Natural killer cell (primary cell): ENCODE measurements around the gene BRD7. TPM values are rescaled to one million over a fixed set of nuclear protein-coding genes. Genes with fewer than 3 reads are reported as not detected.

ENCODE experiments used
- ATAC-seq, 3 donors: fragments of 150-1000 bp in 2 of 3; fragments of 200-7000 bp in 1 of 3; cut with Tn5 transposase; 1 replicate in 1 of 3; 2 replicates in 2 of 3; pipeline ENCODE4 v1.10.0; 2021; ENCODE audit warnings: mild to moderate bottlenecking in 2 of 3, moderate library complexity in 2 of 3
- DNase-seq, 2 donors: peaks; one replicate each; pipeline versions ENCODE4 v3.0.0 to v3.0.0-alpha.2; 2013 to 2021; ENCODE audit warnings: mixed read lengths in 1 of 2
- H3K27ac ChIP-seq: one replicate; pipeline ENCODE4 v1.5.1; 2013; ENCODE audit warnings: mild to moderate bottlenecking, low read length
- H3K27me3 ChIP-seq: one replicate; pipeline ENCODE4 v1.6.1; 2013; ENCODE audit warnings: low read length; ENCODE audit not compliant: control insufficient read depth, insufficient read depth
- H3K36me3 ChIP-seq: one replicate; pipeline ENCODE4 v1.6.1; 2013; ENCODE audit warnings: low read length; ENCODE audit not compliant: control insufficient read depth, insufficient read depth
- H3K4me1 ChIP-seq: one replicate; pipeline ENCODE4 v1.6.1; 2013; ENCODE audit warnings: low read length; ENCODE audit not compliant: control insufficient read depth, insufficient read depth
- H3K4me3 ChIP-seq: one replicate; pipeline ENCODE4 v1.5.1; 2013; ENCODE audit warnings: low read length
- H3K9me3 ChIP-seq: one replicate; pipeline ENCODE4 v1.6.1; 2013; ENCODE audit warnings: low read length; ENCODE audit not compliant: control insufficient read depth, insufficient read depth
- H3K27ac Mint-ChIP-seq, 2 donors: one replicate each; pipeline ENCODE4 v1.8.0; 2022; ENCODE audit warnings: mild to moderate bottlenecking in 2 of 2, mixed read lengths in 2 of 2, moderate library complexity in 1 of 2
- H3K27me3 Mint-ChIP-seq, 2 donors: one replicate each; pipeline ENCODE4 v1.8.0; 2022; ENCODE audit warnings: low read depth in 2 of 2, mixed read lengths in 2 of 2
- H3K36me3 Mint-ChIP-seq: one replicate; pipeline ENCODE4 v1.8.0; 2022; ENCODE audit warnings: mixed read lengths
- H3K4me1 Mint-ChIP-seq, 2 donors: one replicate each; pipeline ENCODE4 v1.8.0; 2022; ENCODE audit warnings: mixed read lengths in 2 of 2
- H3K4me3 Mint-ChIP-seq: one replicate; pipeline ENCODE4 v1.8.0; 2022; ENCODE audit warnings: mild to moderate bottlenecking, moderate library complexity, mixed read lengths
- H3K9me3 Mint-ChIP-seq, 2 donors: one replicate each; pipeline ENCODE4 v1.8.0; 2022; ENCODE audit warnings: mixed read lengths in 2 of 2
- WGBS: methylation state at CpG from one replicate; pipeline ENCODE4 v1.1.7; 2013; ENCODE audit warnings: missing lambda C conversion rate; ENCODE audit not compliant: insufficient coverage; 5-methylcytosine and 5-hydroxymethylcytosine counted together
- intact Hi-C: fragments of 100-400 bp; cut with micrococcal nuclease; formaldehyde crosslinking; loops from one replicate; pipeline ENCODE4 v1.14.2; 2022
- total RNA-seq, 4 donors: library from RNA; stranded (reverse); fragments of 120-200 nt in 1 of 4; gene quantifications; one replicate each; pipeline versions ENCODE4 v1.2.3 to v1.2.4, GENCODE V29; 2013 to 2022
- TF ChIP-seq, protein P1 (sequence below): fragments of 200-600 bp; IDR thresholded peaks from one replicate; pipeline ENCODE4 v1.8.0; 2022; ENCODE audit warnings: antibody characterized with exemption

The BRD7 gene
- total RNA-seq, 3 donors from 2014 or later (not counting 1 experiment from before 2014, with no cell fraction given) = 89.2 to 118 (median 94.9) TPM

DNA sequence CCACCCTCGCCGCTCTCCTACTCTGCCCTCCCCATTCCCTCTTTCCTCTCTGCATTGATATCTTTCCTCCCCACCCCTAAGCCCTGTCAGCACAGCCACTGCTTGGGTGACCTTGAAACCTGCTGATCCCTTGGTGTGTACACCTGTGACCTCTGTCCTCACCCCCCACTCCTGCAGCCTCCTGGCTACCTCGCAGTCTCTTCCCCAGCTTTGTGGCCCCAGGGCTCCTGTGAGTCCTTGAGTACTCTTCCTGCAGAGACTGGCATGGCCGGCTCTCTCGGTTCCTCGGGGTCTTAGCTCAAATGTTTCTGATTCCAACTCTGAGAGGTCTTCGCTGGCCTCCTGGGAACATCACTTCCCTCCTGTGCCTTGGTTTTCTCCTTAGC is 70.7 kb downstream of the BRD7 start:
- Mint-ChIP-seq H3K4me1 (peaks cover 23 to 43% of the 10 kb centered on the region in 2 donors), H3K9me3 (no peaks in the 10 kb centered on the region), H3K27me3 (no peaks in the 10 kb centered on the region), H3K27ac (peak overlapping the region; percentile 46 to 81), H3K36me3 (no peaks in the 10 kb centered on the region), H3K4me3 (no peak overlapping the region)
- H3K4me3 ChIP-seq = no peak overlapping the region
- TF ChIP-seq, protein P1, sequence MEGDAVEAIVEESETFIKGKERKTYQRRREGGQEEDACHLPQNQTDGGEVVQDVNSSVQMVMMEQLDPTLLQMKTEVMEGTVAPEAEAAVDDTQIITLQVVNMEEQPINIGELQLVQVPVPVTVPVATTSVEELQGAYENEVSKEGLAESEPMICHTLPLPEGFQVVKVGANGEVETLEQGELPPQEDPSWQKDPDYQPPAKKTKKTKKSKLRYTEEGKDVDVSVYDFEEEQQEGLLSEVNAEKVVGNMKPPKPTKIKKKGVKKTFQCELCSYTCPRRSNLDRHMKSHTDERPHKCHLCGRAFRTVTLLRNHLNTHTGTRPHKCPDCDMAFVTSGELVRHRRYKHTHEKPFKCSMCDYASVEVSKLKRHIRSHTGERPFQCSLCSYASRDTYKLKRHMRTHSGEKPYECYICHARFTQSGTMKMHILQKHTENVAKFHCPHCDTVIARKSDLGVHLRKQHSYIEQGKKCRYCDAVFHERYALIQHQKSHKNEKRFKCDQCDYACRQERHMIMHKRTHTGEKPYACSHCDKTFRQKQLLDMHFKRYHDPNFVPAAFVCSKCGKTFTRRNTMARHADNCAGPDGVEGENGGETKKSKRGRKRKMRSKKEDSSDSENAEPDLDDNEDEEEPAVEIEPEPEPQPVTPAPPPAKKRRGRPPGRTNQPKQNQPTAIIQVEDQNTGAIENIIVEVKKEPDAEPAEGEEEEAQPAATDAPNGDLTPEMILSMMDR = no peak
- no peak overlapping the region for H3K27ac ChIP-seq
- DNase-seq (no peak), ATAC-seq (no peak)
- H3K4me1 ChIP-seq = no peaks in the 10 kb centered on the region
- H3K9me3 ChIP-seq = no peaks in the 10 kb centered on the region
- intact Hi-C loops = no loop called here
- 87% methylated on average over 7 of the region's 7 CpGs for WGBS
- peaks cover 88% of the 10 kb centered on the region for H3K36me3 ChIP-seq
- no peaks in the 10 kb centered on the region for H3K27me3 ChIP-seq

- H3K36me3 Mint-ChIP-seq = no peaks in the 10 kb centered on the region
These were observed 71.3 kb downstream of the BRD7 start for GRCh38 chr16:50297301-50298074.

DNA sequence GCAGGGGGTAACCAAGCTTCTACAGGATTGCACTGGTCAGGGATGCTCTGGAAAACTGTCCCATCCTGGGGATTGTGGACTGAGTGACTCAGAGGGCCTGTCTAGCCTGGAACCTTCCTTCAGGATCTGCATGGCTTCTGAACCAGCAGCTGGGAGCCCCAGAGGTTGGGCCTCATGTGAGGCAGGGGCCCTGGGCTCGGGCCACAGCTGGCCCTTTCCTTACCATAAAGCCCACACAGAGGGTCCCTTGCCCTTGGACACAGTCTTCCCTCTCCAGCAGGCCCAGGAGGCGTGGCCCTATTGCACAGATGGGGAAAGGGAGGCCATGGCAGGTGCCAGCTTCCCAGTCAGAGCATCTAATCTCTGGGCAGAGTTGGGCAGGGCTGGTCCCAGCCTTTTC is 72.0 kb downstream of the BRD7 start:
- intact Hi-C loops = no loop called here
- Histone ChIP-seq H3K4me3 (no peak overlapping the region), H3K4me1 (peaks cover 7% of the 10 kb centered on the region), H3K27ac (no peak overlapping the region), H3K27me3 (no peaks in the 10 kb centered on the region), H3K9me3 (no peaks in the 10 kb centered on the region), H3K36me3 (peaks cover 91% of the 10 kb centered on the region)
- H3K4me3 Mint-ChIP-seq = no peak overlapping the region
- H3K27ac Mint-ChIP-seq = peak overlapping the region; percentile 80 to 81
- TF ChIP-seq, protein P1 = no peak
- WGBS = 87% methylated on average over 2 of the region's 2 CpGs
- H3K4me1 Mint-ChIP-seq = peaks cover 25 to 45% of the 10 kb centered on the region in 2 donors
- H3K9me3 Mint-ChIP-seq = no peaks in the 10 kb centered on the region
- H3K36me3 Mint-ChIP-seq = no peaks in the 10 kb centered on the region
- no peaks in the 10 kb centered on the region for H3K27me3 Mint-ChIP-seq
- no peak for ATAC-seq
- no peak for DNase-seq

More at GRCh38 chr16:50297301-50298074, 71.3 kb downstream of the BRD7 start:
- Mint-ChIP-seq H3K4me1 (peaks cover 19 to 43% of the 10 kb centered on the region in 2 donors), H3K27ac (peak overlapping the region; percentile 80 to 81), H3K9me3 (no peaks in the 10 kb centered on the region), H3K27me3 (no peaks in the 10 kb centered on the region), H3K4me3 (no peak overlapping the region)
- H3K36me3 ChIP-seq = peaks cover 88% of the 10 kb centered on the region
- ATAC-seq = no peak
- intact Hi-C loops = no loop called here
- 77% methylated on average over 14 of the region's 15 CpGs for WGBS
- no peaks in the 10 kb centered on the region for H3K27me3 ChIP-seq
- H3K4me1 ChIP-seq = peaks cover under 1% of the 10 kb centered on the region
- DNase-seq = no peak
- H3K27ac ChIP-seq = no peak overlapping the region
- no peak overlapping the region for H3K4me3 ChIP-seq
- TF ChIP-seq, protein P1 = no peak
- no peaks in the 10 kb centered on the region for H3K9me3 ChIP-seq
